SKM-1 treated with dmso at 0.1 percent for 144 hours (cell line): ENCODE data around the gene MTERF2.

ENCODE experiments used
- DNase-seq: peaks from one replicate; lab custom pipeline; 2025; ENCODE audit not compliant: unreplicated experiment; lab: John Stamatoyannopoulos, UW

The MTERF2 gene

DNA sequence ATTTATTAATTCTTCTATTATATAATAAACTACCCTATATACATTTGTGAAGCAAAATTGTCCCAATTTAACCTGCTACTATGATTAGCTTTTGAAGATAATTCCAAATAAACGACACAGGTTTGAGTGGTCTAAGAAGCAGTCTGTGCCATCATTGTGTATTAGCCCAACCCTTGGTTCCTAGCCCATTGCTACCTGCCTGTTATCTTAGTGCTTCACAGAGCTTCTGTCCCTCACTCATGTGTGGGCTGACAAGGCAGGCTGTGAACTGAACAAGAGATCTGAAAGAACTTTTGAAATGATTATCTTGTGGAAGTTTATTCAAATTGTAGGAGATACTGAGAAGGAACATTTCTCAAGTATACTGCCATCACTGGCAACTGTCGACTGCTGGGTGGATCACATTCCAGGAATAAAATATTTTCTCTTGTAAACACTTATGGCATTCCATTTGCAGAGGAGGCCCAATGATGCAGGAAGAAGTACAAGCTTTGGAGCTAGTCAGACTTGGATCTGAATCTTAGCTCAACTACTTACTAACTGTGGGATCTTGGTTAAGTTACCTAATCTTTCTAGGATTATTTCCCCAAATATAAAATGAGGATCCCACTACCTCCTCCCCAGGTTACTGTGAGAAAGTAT lies 7.8 kb upstream of the MTERF2 start:
- DNase-seq: no peak

DNA sequence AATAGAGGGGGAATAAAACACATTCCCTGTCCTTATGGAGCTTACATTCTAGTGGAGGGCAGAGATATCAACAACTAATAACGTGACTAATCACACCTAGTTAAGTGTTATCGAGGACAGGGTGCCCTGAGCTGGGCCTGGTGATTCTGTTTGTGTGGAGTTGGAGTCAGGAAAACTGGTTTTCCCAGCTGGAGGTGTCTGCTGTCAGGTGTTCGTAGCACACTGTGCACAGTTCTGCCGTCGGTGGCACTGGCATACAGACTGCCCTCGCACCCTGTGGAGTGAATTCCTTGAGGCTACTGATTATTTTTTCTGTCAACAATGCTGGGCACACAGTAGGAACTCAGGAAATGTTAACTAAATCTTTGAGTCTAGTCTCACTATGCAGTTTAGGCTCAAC lies 900 bp upstream of the MTERF2 start:
- DNase-seq: no peak

DNA sequence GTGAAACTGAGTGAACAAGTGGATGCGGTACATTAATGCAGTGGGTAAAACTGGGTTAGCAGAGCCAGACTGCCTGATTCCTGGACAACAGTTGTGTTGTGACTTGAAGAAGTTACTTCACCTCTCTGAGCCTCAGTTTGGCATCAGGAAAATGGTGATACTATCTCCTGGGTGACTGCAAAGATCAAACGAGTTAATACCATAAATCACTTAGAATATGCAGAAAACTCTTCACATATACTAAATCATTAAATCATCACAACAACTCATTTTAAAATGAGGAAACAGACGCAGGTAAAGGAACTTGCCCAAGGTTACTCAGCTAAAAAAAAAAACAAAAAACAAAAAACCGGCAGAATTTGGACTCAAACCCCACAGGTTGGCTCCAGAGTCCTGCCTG lies 811 bp downstream of the MTERF2 start:
- no peak for DNase-seq

DNA sequence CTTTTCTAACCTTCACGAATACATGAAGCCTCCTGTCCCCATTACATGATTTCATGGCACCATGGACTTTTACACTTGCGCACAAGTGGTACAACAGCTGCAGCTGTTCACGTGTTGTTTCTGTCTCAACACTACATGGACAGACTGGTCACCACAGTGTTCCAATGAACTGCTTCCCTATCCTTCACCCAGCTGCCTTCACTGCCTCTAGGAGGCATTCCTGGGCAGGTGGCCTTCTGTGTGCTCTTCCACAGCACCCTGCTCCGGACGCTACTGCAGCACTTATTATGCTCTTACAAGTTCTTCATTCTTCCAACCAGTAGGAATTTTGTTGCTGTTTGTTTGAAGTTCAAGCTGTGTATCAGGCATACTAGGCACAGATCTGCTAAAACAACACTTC lies 1.5 kb downstream of the MTERF2 start:
- no peak for DNase-seq

DNA sequence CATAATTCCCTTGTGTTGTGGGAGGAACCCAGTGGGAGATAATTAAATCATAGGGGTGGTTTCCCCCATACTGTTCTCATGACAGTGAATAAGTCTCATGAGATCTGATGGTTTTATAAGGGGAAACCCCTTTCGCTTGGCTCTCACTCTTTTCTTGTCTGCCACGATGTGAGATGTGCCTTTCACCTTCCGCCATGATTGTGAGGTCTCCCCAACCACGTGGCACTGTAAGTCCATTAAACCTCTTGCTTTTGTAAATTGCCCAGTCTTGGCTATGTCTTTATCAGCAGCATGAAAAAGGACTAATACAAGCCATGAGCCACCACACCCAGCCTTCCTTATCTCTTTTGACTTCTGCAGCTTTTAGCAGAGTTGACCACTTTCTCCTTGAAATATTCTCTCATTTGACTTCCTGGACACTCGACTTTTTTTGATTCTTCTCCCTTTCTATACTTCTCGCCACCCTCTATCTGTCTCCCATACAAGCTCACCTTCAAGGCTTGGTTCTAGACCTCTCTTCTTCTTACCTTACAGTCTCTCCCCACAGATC lies 2.3 kb downstream of the MTERF2 start:
- no peak for DNase-seq

DNA sequence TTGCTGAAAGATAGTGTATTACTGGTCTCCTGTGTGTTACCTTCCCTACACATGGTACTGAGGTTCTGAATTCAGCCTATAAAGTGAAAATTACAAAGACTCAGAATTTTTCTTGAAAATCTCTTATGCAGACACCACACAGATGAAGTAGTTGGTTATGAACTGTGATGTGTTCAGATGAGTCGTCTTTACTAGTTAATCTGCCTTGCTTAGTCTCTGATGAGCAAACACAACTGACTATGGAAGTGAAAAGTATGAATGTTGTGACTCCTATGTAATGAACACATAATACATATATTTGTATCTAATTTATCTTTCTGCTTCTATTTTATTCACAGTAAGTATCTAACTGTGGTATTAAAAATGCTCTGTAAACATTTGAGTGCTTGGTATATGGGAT lies 4.7 kb downstream of the MTERF2 start:
- no peak for DNase-seq

DNA sequence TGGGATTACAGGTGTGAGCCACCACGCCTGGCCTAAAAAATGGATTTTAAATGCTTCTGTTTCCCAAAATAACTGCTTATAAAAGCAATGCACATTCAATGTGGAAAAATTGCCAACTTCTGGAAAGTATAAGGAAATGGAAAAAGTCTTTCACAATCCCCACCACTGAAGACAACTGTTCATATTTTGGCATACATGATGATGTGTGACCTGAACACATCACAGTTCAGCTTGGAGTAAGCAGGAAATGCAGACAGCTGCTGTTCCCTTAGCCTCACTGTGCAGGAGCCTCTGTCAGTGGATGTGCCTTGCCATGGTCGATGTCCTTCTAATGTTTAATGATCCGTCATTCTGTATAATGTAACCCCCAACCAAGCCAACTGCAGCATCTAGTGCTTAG lies 5.2 kb downstream of the MTERF2 start:
- DNase-seq: no peak

DNA sequence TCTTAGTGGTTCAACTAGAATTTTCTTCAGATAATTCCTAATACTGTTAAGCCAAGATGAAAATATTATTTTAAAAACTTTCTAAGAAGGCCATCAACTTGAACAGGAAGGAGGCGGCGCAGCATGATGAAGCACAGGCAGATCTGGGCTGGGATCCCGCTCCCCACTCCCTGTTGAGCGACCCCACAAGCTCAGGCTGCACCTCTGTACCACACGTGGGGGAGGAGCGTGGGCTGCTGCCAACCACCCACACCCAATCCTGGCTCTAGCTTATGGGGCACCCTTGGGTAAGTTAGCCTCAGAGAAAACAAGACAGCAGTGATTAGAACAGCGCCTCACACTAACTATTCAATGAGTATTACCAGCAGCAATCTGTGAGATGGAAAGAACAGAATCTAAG lies 6.0 kb downstream of the MTERF2 start:
- no peak for DNase-seq

DNA sequence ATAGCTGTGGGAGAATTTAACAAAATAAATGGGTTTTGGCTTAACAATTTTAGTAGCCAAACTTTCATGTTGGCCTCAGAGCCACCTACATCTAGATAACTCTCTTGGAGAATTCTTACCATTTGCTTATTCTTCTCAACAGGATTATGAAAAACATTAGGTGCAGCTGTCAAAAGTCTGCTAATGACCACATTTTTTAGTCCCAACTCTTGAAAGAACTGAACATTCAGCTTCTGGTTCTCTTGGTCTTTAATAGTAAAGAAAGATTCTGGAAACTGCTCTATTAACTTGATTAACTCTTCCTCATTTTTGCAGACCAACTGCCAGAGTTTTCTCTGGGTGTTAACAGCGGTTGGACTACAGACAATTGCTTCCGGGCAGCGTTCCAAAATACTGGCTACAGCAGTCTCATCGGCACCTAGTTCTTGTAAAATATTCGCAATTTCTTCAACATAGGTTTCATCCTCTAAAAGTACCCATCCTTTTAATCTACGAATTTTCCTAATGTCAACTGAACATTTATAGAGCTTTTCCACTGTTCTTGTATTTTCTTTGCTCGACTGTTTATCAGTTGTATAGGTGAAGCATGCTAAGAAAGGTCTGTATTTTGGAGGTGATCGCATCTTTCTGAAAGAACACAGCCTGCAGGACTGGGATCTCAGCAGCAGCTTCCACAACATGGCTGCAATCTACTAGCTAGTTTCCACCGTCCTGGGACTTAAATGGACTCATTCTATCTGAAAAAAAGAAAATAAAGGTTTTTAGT lies 8.7 kb downstream of the MTERF2 start:
- DNase-seq: no peak

DNA sequence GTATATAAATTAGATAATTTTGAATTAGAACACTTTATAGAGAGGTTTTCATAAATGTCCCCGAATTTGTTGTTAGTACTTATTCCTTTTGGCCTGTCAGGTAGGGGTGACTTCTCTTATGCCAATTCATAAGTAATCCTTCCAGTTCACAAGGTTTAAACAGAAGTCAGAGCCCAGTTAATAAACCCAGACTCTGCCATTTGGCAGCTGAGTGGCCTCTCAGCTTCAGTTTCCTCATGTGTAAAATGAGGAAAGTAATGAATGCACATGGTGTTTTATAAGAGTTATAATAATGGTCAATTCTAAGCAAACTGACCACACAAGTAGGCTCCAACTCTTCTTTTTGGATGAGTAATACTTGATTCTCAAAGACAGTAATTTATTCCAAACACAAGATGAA lies 10.3 kb downstream of the MTERF2 start:
- no peak for DNase-seq

DNA sequence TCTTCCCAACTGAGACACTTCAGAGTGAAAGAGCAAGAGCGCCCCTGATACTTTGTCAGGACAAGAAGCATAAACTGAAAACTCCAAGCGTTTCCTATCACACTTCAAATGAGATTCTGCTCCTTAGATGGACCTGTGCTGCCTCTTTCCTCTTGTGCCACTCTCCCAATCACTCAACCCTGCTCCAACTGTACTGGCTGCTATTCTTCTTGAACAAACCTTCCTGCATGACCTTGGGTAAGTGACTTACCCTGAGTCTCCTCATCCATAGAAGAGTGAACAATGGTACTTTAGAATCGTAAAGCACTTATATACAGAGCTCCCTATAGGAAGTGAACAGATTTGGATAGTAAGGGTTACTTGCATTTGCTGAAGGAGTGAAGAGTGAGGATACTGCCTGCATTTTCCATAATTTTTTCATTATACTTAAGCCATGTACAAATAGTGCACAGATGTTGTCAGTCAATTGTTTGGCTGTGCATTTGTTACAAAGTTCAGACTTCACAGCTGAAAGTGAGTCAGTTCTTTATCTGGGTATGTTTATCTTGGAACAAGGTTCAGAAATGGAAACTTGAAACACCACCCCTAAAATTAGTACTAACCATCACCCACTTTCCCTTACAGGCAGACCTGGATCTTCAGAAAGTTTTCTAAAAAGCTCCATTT lies 10.8 kb downstream of the MTERF2 start:
- no peak for DNase-seq

DNA sequence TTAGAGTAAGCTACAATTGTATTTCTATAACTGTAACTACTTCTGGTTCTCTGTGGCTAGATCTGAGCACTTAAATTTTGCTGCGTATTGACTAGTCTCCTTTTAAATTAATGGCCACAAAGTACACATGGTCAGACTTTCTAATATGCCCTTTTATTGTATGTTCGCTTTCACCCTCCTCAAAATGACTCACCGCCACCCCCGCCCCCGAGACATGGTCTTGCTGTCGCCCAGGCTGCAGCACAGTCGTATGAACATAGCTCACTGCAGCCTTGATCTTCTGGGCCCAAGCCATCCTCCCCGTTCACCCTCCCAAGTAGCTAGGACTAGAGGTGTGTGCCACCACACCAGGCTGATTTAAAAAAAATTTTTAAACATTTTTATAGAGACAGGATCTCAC lies 11.8 kb downstream of the MTERF2 start:
- DNase-seq: no peak

DNA sequence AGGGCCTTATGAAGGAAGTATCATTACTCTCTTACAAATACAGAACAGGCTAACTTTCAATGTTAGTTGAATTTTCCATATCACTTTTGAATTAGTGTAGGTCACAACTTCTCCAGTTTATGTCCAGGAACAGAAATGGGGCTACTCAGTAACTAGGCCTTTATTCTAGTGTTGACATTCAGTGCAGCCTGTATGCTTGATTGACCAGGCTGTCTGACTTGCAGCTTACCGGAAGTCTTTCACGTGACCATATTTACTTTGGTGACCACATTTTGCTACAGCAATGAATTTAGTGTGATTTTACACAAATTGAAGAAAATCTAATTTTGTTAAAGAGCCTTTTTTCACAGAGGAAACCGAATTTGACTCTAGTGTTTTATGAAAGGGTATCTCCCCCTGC lies 12.4 kb downstream of the MTERF2 start:
- no peak for DNase-seq

DNA sequence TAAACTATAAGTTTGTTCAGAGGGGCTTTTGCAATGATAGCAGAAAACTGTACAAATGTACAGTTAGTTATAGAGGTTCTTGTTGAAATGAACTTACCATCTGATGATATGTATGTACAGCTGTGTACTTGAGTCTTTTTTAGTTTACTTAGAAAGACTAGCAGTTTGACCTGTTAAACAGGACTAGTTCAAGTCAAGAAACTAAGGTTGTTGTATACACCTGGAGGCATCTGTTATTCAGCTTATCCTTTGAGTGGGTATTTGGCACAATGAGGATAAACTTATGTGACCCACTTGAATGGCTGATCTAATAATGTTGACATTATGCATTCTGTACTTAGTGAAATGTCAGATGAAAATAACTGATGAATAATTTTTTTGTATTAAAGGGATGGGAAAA lies 13.4 kb downstream of the MTERF2 start:
- DNase-seq: no peak

DNA sequence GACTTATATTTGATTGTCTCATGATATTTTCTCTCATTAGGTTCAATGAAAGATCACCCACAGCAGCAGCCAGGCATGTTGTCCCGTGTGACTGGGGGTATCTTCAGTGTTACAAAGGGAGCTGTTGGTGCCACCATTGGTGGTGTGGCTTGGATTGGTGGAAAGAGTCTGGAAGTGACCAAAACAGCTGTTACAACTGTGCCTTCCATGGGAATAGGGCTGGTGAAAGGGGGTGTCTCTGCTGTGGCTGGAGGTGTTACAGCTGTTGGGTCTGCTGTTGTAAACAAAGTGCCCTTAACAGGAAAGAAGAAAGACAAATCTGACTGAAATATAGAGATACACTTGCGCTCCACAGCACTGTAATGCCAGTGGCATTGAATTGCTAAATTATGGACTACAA lies 15.9 kb downstream of the MTERF2 start:
- no peak for DNase-seq

DNA sequence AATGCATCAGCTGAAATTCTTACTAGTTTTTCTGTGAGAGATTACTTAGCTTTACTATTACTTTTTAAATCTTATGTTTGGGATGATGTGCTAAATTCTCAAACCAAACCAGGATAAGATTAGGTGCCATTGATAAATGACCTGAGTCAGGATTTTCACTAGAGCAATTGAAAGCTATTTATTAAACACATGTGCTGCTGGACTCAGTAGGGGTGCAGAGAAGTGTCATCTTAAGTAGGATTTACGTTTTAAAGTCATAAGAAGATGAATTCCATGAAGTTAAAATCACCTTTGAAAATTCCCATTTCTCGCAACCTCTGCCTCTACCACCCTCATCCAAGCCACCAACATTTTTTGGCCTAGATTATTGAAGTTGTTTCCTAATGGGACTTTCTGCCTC lies 22.4 kb downstream of the MTERF2 start:
- no peak for DNase-seq

DNA sequence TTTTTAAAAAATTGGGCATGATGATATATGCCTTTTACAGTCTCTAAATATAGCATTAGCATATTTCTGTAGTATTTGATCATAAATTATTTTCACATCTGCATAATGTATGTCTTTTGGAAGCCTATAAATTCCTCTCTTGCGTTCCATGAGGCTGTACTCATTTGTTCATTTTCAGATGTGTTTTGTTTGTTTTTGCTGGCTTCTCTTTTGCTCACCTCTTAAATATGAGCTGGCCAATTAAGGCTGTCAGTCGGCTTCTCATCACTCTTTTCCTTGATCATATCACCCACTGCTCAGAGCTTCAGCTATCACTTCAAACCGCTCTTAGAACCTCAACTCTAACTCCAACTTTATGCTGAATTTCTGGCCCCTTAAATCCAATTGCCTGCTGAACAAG lies 24.7 kb downstream of the MTERF2 start:
- no peak for DNase-seq

DNA sequence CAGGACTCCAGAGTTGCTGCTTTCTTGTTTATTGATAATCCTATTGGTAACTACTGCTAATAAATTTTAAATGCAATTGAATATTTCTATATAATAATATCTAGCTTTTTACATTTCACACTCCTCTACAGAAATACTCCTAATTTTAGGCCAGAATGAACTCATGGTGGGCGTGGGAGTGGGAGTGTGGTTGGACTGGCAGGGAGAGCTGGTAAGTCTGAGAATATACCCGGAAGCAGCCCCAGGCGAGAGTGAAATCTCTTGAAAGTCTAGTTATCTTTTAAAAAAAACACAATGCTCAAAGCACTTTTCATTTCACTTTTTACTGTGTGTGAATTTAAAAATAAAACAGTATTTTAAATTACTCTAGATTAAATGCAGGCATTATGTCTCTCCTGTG lies 26.5 kb downstream of the MTERF2 start:
- DNase-seq: no peak

DNA sequence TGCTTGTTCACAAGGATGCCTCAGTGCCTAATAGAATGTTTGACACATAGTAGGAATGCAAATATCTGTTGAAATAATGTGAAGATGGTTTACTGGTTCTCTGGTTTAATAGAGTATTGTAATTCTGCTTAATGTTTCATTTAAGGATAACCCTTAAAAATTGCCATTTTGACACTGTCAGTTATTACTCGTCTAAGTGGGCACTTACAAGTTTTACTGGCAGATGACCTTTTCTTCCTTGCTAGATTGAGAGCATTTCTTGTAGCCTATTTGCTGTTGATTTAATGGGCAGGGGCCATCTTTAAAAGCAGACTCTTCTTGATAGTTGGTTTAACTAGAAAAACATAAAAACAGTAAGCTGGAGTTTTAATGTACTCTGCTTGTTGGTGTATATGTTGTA lies 29.4 kb downstream of the MTERF2 start:
- DNase-seq: no peak

DNA sequence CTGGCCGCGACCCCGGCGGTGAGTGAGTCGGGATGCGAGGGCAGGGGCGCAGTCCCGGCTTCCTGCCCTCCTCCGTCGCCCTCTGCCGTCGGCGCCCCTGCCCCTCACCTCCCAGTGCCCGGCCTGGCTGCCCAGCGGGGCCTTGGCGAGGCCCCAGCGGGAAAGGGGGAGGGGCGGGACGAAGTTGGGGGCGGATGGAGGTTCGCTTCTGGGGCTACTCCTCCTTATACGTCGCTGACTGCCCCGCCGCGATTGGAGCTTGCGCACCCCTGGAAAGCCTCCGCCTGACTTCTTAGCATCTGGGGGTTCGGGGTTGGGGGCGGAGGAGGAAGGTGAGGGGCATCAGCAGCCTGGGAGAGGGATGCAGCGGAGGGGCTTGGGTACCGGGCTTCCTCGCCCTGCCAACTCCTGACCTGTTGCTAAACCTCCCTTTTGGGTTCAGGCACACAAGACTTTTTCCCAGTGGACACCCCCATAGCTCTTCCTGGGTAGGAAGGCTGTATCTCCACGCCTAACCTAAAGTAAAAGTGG lies 30.8 kb downstream of the MTERF2 start:
- DNase-seq: no peak

DNA sequence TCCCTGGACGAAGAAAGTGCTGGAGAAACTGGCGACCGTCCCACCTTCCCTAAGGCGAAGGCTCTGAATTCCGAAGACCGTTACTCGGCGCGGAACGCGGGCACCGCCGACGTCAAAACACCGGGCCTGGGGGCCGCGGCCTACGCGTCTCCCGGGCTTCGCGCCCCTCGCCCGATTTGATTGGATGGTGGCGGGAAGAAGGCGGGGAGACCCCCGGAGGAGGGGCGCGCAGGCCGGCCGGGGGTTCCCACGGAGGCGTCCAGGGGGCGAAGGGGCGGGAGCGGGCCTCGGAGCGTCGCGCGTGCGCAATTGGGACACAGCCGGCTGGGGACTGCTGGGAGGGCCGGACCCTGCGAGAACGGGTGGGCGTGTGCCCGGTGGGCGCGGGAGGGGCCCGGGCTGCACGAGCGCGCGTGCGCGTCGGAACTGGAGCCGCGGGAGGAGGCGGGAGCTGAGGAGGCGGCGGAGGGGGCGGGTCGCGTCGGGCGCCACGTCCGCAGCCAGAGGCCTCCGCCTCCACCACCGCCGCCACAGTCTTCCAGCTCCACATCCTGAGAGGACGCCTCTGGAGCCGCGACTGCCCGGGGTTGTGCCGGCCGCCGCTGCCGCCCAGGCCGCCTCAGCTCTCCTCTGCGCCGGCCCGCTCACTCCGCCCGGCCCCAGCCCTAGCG lies 31.4 kb downstream of the MTERF2 start, which contains the start of gene TMEM263:
Gene TMEM263 (plus strand): TSS at position 531 of the 671 bp plus-strand sequence. CDS start 11,210 bp downstream, outside the sequence.
- DNase-seq: no peak
